AG09309 (cell line): ENCODE data around the gene TALDO1.

Experiments used
- DNase-seq: peaks from one replicate; pipeline ENCODE4 v3.0.0-alpha.2; 2010; ENCODE audit warnings: low read depth
- H3K4me3 ChIP-seq: 2 replicates; pipeline ENCODE4 v1.5.1; 2011; ENCODE audit warnings: mild to moderate bottlenecking, low read depth, low read length, moderate library complexity; ENCODE audit not compliant: control insufficient read depth
- CTCF ChIP-seq: IDR thresholded peaks from 2 replicates; pipeline ENCODE4 v1.5.1; 2011; ENCODE audit warnings: mild to moderate bottlenecking, low read depth, low read length, inconsistent platforms; ENCODE audit not compliant: insufficient read depth, control insufficient read depth; ENCODE audit errors: missing control alignments

Gene TALDO1

GRCh38 chr11:702462-703461 lies 44.5 kb upstream of the TALDO1 start:
- TF ChIP-seq CTCF = no peak
- DNase-seq = no peak
- no peak overlapping the region for H3K4me3 ChIP-seq

- TF ChIP-seq CTCF = no peak
Measured at GRCh38 chr11:703506-703905, 43.8 kb upstream of the TALDO1 start.

GRCh38 chr11:704228-704674 lies 43.0 kb upstream of the TALDO1 start:
- DNase-seq = no peak
- TF ChIP-seq CTCF = no peak
- H3K4me3 ChIP-seq = no peak overlapping the region

More at GRCh38 chr11:703506-703905, 43.8 kb upstream of the TALDO1 start:
- no peak for DNase-seq
- no peak overlapping the region for H3K4me3 ChIP-seq

GRCh38 chr11:704781-705645 lies 42.3 kb upstream of the TALDO1 start:
- H3K4me3 ChIP-seq = peak overlapping the region; percentile 85
- no peak for TF ChIP-seq CTCF
- no peak for DNase-seq

- no peak for TF ChIP-seq CTCF
- no peak for DNase-seq
- H3K4me3 ChIP-seq = peak within 1 kb of the TSS; percentile 85
Measured at GRCh38 chr11:705646-706438, 41.4 kb upstream of the TALDO1 start, which contains the start of gene EPS8L2. TSS of gene EPS8L2 (plus strand) at chr11:706231. CDS start at chr11:709408, 3,177 bp downstream.

GRCh38 chr11:706439-706956 lies 40.8 kb upstream of the TALDO1 start:
- no peak for TF ChIP-seq CTCF
- DNase-seq = no peak
- H3K4me3 ChIP-seq = peak overlapping the region; percentile 85
